Natural killer cell treated with Interleukin-12 subunit alpha and Interleukin-12 subunit beta and Interleukin-15 and Interleukin-18, amount 100 ng/mL, for 72 hours (primary cell): ENCODE measurements around the gene ANO3. TPM values are rescaled to one million over a fixed set of nuclear protein-coding genes. Genes with fewer than 3 reads are reported as not detected.

Source experiments
- ATAC-seq, 2 donors: fragments of 150-1000 bp; cut with Tn5 transposase in 1 of 2; sonication (Bioruptor Pico), chemical (Tn5 transposase) in 1 of 2; 2 replicates each; pipeline ENCODE4 v1.10.0; 2021
- DNase-seq: peaks from one replicate; pipeline ENCODE4 v3.0.0; 2022; ENCODE audit warnings: low spot score
- H3K27ac Mint-ChIP-seq, 2 donors: 1 replicate in 1 of 2; 2 replicates in 1 of 2; pipeline ENCODE4 v1.8.0; 2022; ENCODE audit warnings: mixed read lengths in 2 of 2, mild to moderate bottlenecking in 1 of 2, moderate library complexity in 1 of 2
- H3K27me3 Mint-ChIP-seq, 2 donors: 1 replicate in 1 of 2; 2 replicates in 1 of 2; pipeline ENCODE4 v1.8.0; 2022; ENCODE audit warnings: mixed read lengths in 2 of 2
- H3K36me3 Mint-ChIP-seq: one replicate; pipeline ENCODE4 v1.8.0; 2022; ENCODE audit warnings: mixed read lengths
- H3K4me1 Mint-ChIP-seq, 2 donors: 1 replicate in 1 of 2; 2 replicates in 1 of 2; pipeline ENCODE4 v1.8.0; 2022; ENCODE audit warnings: low read depth in 2 of 2, mixed read lengths in 2 of 2, mild to moderate bottlenecking in 1 of 2
- H3K4me3 Mint-ChIP-seq: one replicate; pipeline ENCODE4 v1.8.0; 2022; ENCODE audit warnings: mixed read lengths
- H3K9me3 Mint-ChIP-seq: 2 replicates; pipeline ENCODE4 v1.8.0; 2022; ENCODE audit warnings: mixed read lengths
- total RNA-seq, 2 donors: library from RNA; stranded (reverse); gene quantifications; one replicate each; pipeline ENCODE4 v1.2.3, GENCODE V29; 2022

Gene ANO3
- total RNA-seq, 2 donors from 2014 or later: not detected

- Mint-ChIP-seq H3K4me3 (no peak overlapping the region), H3K4me1 (no peaks in the 10 kb centered on the region), H3K27ac (no peak overlapping the region), H3K27me3 (no peaks in the 10 kb centered on the region), H3K9me3 (peaks cover 8% of the 10 kb centered on the region), H3K36me3 (peaks cover 4% of the 10 kb centered on the region)
- no peak for ATAC-seq
- DNase-seq: no peak
Measured at GRCh38 chr11:26418386-26418912, 86.5 kb downstream of the ANO3 start.

- peaks cover 4% of the 10 kb centered on the region for H3K36me3 Mint-ChIP-seq
- H3K27me3 Mint-ChIP-seq: no peaks in the 10 kb centered on the region
- no peak overlapping the region for H3K4me3 Mint-ChIP-seq
- H3K27ac Mint-ChIP-seq: no peak overlapping the region
- DNase-seq (no peak), ATAC-seq (no peak)
- no peaks in the 10 kb centered on the region for H3K4me1 Mint-ChIP-seq
- H3K9me3 Mint-ChIP-seq: peaks cover 8% of the 10 kb centered on the region
Measured at GRCh38 chr11:26420331-26420730, 88.4 kb downstream of the ANO3 start.

- no peak overlapping the region for H3K27ac Mint-ChIP-seq
- H3K9me3 Mint-ChIP-seq: peaks cover 12% of the 10 kb centered on the region
- ATAC-seq: no peak
- DNase-seq: no peak
- H3K36me3 Mint-ChIP-seq: peaks cover 4% of the 10 kb centered on the region
- H3K4me3 Mint-ChIP-seq: no peak overlapping the region
- no peaks in the 10 kb centered on the region for H3K27me3 Mint-ChIP-seq
- no peaks in the 10 kb centered on the region for H3K4me1 Mint-ChIP-seq
Measured at GRCh38 chr11:26424255-26424654, 92.3 kb downstream of the ANO3 start.

- no peak overlapping the region for H3K27ac Mint-ChIP-seq
- H3K4me3 Mint-ChIP-seq: no peak overlapping the region
- peaks cover 8% of the 10 kb centered on the region for H3K9me3 Mint-ChIP-seq
- H3K4me1 Mint-ChIP-seq: no peaks in the 10 kb centered on the region
- no peak for ATAC-seq
- peaks cover 6% of the 10 kb centered on the region for H3K36me3 Mint-ChIP-seq
- DNase-seq: no peak
- H3K27me3 Mint-ChIP-seq: no peaks in the 10 kb centered on the region
Measured at GRCh38 chr11:26439854-26440253, 107.9 kb downstream of the ANO3 start.

GRCh38 chr11:26442131-26442530, 110.2 kb downstream of the ANO3 start:
- no peak for DNase-seq
- Mint-ChIP-seq H3K9me3 (peaks cover 8% of the 10 kb centered on the region), H3K27me3 (no peaks in the 10 kb centered on the region), H3K36me3 (no peaks in the 10 kb centered on the region), H3K27ac (no peak overlapping the region), H3K4me1 (no peaks in the 10 kb centered on the region), H3K4me3 (no peak overlapping the region)
- no peak for ATAC-seq

GRCh38 chr11:26443617-26444016, 111.7 kb downstream of the ANO3 start:
- no peak for ATAC-seq
- H3K4me1 Mint-ChIP-seq: no peaks in the 10 kb centered on the region
- H3K27me3 Mint-ChIP-seq: no peaks in the 10 kb centered on the region
- H3K9me3 Mint-ChIP-seq: peaks cover 5% of the 10 kb centered on the region
- no peak overlapping the region for H3K27ac Mint-ChIP-seq
- DNase-seq: no peak
- no peak overlapping the region for H3K4me3 Mint-ChIP-seq
- peaks cover 1% of the 10 kb centered on the region for H3K36me3 Mint-ChIP-seq

- DNase-seq (no peak), ATAC-seq (no peak)
- Mint-ChIP-seq H3K4me3 (no peak overlapping the region), H3K27me3 (no peaks in the 10 kb centered on the region), H3K36me3 (peaks cover 4% of the 10 kb centered on the region), H3K9me3 (peaks cover 14% of the 10 kb centered on the region), H3K27ac (no peak overlapping the region), H3K4me1 (no peaks in the 10 kb centered on the region)
Measured at GRCh38 chr11:26457636-26458035, 125.7 kb downstream of the ANO3 start.

- Mint-ChIP-seq H3K4me3 (no peak overlapping the region), H3K4me1 (no peaks in the 10 kb centered on the region), H3K36me3 (no peaks in the 10 kb centered on the region), H3K9me3 (peaks cover 9% of the 10 kb centered on the region), H3K27me3 (no peaks in the 10 kb centered on the region), H3K27ac (no peak overlapping the region)
- DNase-seq: no peak
- ATAC-seq: no peak
Measured at GRCh38 chr11:26465274-26465673, 133.3 kb downstream of the ANO3 start.

- DNase-seq: no peak
- no peaks in the 10 kb centered on the region for H3K36me3 Mint-ChIP-seq
- ATAC-seq: no peak
- peaks cover 6% of the 10 kb centered on the region for H3K9me3 Mint-ChIP-seq
- no peak overlapping the region for H3K4me3 Mint-ChIP-seq
- H3K27me3 Mint-ChIP-seq: no peaks in the 10 kb centered on the region
- no peaks in the 10 kb centered on the region for H3K4me1 Mint-ChIP-seq
- H3K27ac Mint-ChIP-seq: no peak overlapping the region
Measured at GRCh38 chr11:26467506-26467905, 135.6 kb downstream of the ANO3 start.

GRCh38 chr11:26470992-26471391, 139.1 kb downstream of the ANO3 start:
- Mint-ChIP-seq H3K4me3 (no peak overlapping the region), H3K9me3 (peaks cover 4% of the 10 kb centered on the region), H3K4me1 (no peaks in the 10 kb centered on the region), H3K36me3 (no peaks in the 10 kb centered on the region), H3K27ac (no peak overlapping the region), H3K27me3 (no peaks in the 10 kb centered on the region)
- ATAC-seq: no peak
- no peak for DNase-seq

GRCh38 chr11:26473216-26474194, 141.6 kb downstream of the ANO3 start:
- H3K36me3 Mint-ChIP-seq: no peaks in the 10 kb centered on the region
- no peaks in the 10 kb centered on the region for H3K27me3 Mint-ChIP-seq
- H3K4me1 Mint-ChIP-seq: no peaks in the 10 kb centered on the region
- no peak overlapping the region for H3K4me3 Mint-ChIP-seq
- DNase-seq (no peak), ATAC-seq (no peak)
- H3K9me3 Mint-ChIP-seq: no peaks in the 10 kb centered on the region
- H3K27ac Mint-ChIP-seq: no peak overlapping the region

- ATAC-seq (no peak), DNase-seq (no peak)
- Mint-ChIP-seq H3K9me3 (no peaks in the 10 kb centered on the region), H3K27me3 (no peaks in the 10 kb centered on the region), H3K27ac (no peak overlapping the region), H3K4me1 (no peaks in the 10 kb centered on the region), H3K4me3 (no peak overlapping the region), H3K36me3 (no peaks in the 10 kb centered on the region)
Measured at GRCh38 chr11:26474401-26474800, 142.5 kb downstream of the ANO3 start.

GRCh38 chr11:26477396-26477795, 145.5 kb downstream of the ANO3 start:
- no peaks in the 10 kb centered on the region for H3K36me3 Mint-ChIP-seq
- no peak overlapping the region for H3K4me3 Mint-ChIP-seq
- H3K27me3 Mint-ChIP-seq: no peaks in the 10 kb centered on the region
- H3K9me3 Mint-ChIP-seq: peaks cover 6% of the 10 kb centered on the region
- no peaks in the 10 kb centered on the region for H3K4me1 Mint-ChIP-seq
- ATAC-seq (no peak), DNase-seq (no peak)
- no peak overlapping the region for H3K27ac Mint-ChIP-seq

GRCh38 chr11:26478710-26479109, 146.8 kb downstream of the ANO3 start:
- Mint-ChIP-seq H3K9me3 (peaks cover 11% of the 10 kb centered on the region), H3K27ac (no peak overlapping the region), H3K27me3 (no peaks in the 10 kb centered on the region), H3K4me3 (no peak overlapping the region), H3K4me1 (no peaks in the 10 kb centered on the region), H3K36me3 (no peaks in the 10 kb centered on the region)
- ATAC-seq: no peak
- no peak for DNase-seq
